H1 (cell line): Measurements from ENCODE around the gene FOLR3.
"Not testable (repeated sequence)": the region's sequence is repeated elsewhere in the genome, so short reads cannot be mapped to it uniquely, and the experiment has no call there.

Experiments used
- ATF3 ChIP-seq: IDR thresholded peaks from 2 replicates; pipeline ENCODE4 v1.6.1; 2011; ENCODE audit warnings: low read depth, mild to moderate bottlenecking, low read length; ENCODE audit not compliant: insufficient read depth
- CBX5 ChIP-seq: fragments of 300-800, 300-1000 bp; sonication (generic); IDR thresholded peaks from 2 replicates; pipeline ENCODE4 v1.7.1; 2016; ENCODE audit warnings: antibody characterized with exemption, low read length, low read depth
- CREB1 ChIP-seq: IDR thresholded peaks from 2 replicates; pipeline ENCODE4 v1.6.1; 2012; ENCODE audit warnings: inconsistent platforms
- CTCF ChIP-seq, 3 experiments: IDR thresholded peaks; 1 replicate in 2 of 3; 2 replicates in 1 of 3; pipeline versions ENCODE4 v1.5.1 to v1.6.1; 2011; ENCODE audit warnings: low read length in 3 of 3, mild to moderate bottlenecking in 3 of 3, inconsistent platforms in 2 of 3, low read depth in 1 of 3, moderate library complexity in 1 of 3; ENCODE audit not compliant: insufficient read depth in 1 of 3; ENCODE audit errors: control extremely low read depth in 1 of 3
- EZH2 ChIP-seq: fragments of 200-600 bp; sonication (generic); IDR thresholded peaks from 2 replicates; pipeline ENCODE4 v1.7.1; 2012; ENCODE audit warnings: low read depth, mild to moderate bottlenecking, moderate library complexity, low read length, inconsistent platforms; ENCODE audit not compliant: severe bottlenecking
- GABPA ChIP-seq: IDR thresholded peaks from 2 replicates; pipeline ENCODE4 v1.6.1; 2011; ENCODE audit warnings: mild to moderate bottlenecking, low read length, moderate library complexity, borderline replicate concordance; ENCODE audit not compliant: insufficient read depth
- KDM4A ChIP-seq: IDR thresholded peaks from one replicate; pipeline ENCODE4 v1.7.1; 2012; ENCODE audit warnings: low read depth, mild to moderate bottlenecking, moderate library complexity, low read length, inconsistent platforms; ENCODE audit not compliant: severe bottlenecking
- KDM5A ChIP-seq: fragments of 200-600 bp; IDR thresholded peaks from 2 replicates; pipeline ENCODE4 v1.7.1; 2012; ENCODE audit warnings: mild to moderate bottlenecking, low read length, inconsistent platforms, mixed read lengths
- POLR2A ChIP-seq, 2 experiments: IDR thresholded peaks; 1 replicate in 1 of 2; 2 replicates in 1 of 2; pipeline ENCODE4 v1.6.1; 2011; ENCODE audit warnings: low read depth in 2 of 2, low read length in 2 of 2, mild to moderate bottlenecking in 2 of 2; ENCODE audit errors: control extremely low read depth in 1 of 2
- SP4 ChIP-seq: IDR thresholded peaks from 2 replicates; pipeline ENCODE4 v1.6.1; 2012; ENCODE audit warnings: low read length, inconsistent platforms

- not testable (repeated sequence) for TF ChIP-seq POLR2A (IDR thresholded peaks at IDR 0.05; ENCODE audit: control extremely low read depth in 1 of 2, low read depth in 2 of 2, low read length in 2 of 2); SP4; KDM4A; EZH2; CTCF (IDR thresholded peaks at IDR 0.05; ENCODE audit: control extremely low read depth in 1 of 3, insufficient read depth in 1 of 3, low read depth in 1 of 3, low read length in 3 of 3); ATF3; CBX5; KDM5A; CREB1; GABPA
Observed at GRCh38 chr11:72135473-72135872, at the start of gene FOLR3.
